Breast epithelium (tissue), 4 donors: ENCODE results near the gene ZNF629. TPM values are rescaled to one million over a fixed set of nuclear protein-coding genes. Genes with fewer than 3 reads are reported as not detected.
A peak's percentile ranks its signal among the peaks of the same experiment; 100 is the strongest.
"Not testable (repeated sequence)": the region's sequence is repeated elsewhere in the genome, so short reads cannot be mapped to it uniquely, and the experiment has no call there.

Experiments used
- DNase-seq, 2 donors: peaks; one replicate each; pipeline ENCODE4 v3.0.0-alpha.2; 2019; ENCODE audit warnings: low spot score in 2 of 2
- H3K27ac ChIP-seq, 2 donors: fragments of 200-600 bp; sonication (generic) in 1 of 2; one replicate each; pipeline ENCODE4 v1.5.1; 2016 to 2019; ENCODE audit warnings: mild to moderate bottlenecking in 1 of 2
- H3K27me3 ChIP-seq, 2 donors: fragments of 200-600 bp; sonication (generic) in 1 of 2; one replicate each; pipeline versions ENCODE4 v1.5.1 to v1.6.0; 2017 to 2019; ENCODE audit warnings: control low read depth in 1 of 2, mild to moderate bottlenecking in 1 of 2
- H3K36me3 ChIP-seq: fragments of 200-600 bp; one replicate; pipeline ENCODE4 v1.5.1; 2019
- H3K4me1 ChIP-seq, 2 donors: fragments of 200-600 bp; sonication (generic); one replicate each; pipeline ENCODE4 v1.5.1; 2016 to 2019; ENCODE audit warnings: control low read depth in 1 of 2
- H3K4me3 ChIP-seq, 3 donors: fragments of 200-600 bp; sonication (generic); 1 replicate in 2 of 3; 2 replicates in 1 of 3; pipeline ENCODE4 v1.5.1; 2016 to 2019; ENCODE audit warnings: mild to moderate bottlenecking in 3 of 3, moderate library complexity in 2 of 3
- H3K9me3 ChIP-seq, 2 donors: fragments of 200-600 bp; sonication (generic) in 1 of 2; one replicate each; pipeline ENCODE4 v1.5.1; 2016 to 2019; ENCODE audit warnings: control low read depth in 1 of 2
- POLR2A ChIP-seq: fragments of 450-650 bp; IDR thresholded peaks from one replicate; pipeline ENCODE4 v1.6.1; 2016; ENCODE audit warnings: antibody characterized with exemption, mild to moderate bottlenecking, moderate library complexity
- POLR2AphosphoS5 ChIP-seq, 3 donors: sonication (generic); formaldehyde crosslinking; IDR thresholded peaks; one replicate each; pipeline ENCODE4 v1.6.1; 2017; ENCODE audit warnings: antibody characterized with exemption in 3 of 3
- intact Hi-C: fragments of 100-400 bp; cut with DNase I; formaldehyde crosslinking; loops from one replicate; pipeline ENCODE4 v1.15.1; 2023; ENCODE audit warnings: low total_unique reads
- total RNA-seq, 3 donors: library from RNA; depleted of rRNA; stranded (reverse); fragments of >200 nt; gene quantifications; one replicate each; pipeline ENCODE4 v1.1.0, GENCODE V29; 2016
- TF ChIP-seq, protein P1 (sequence below), 3 donors: fragments of 450-650 bp; IDR thresholded peaks; one replicate each; pipeline ENCODE4 v1.5.1; 2016 to 2017; ENCODE audit warnings: antibody characterized with exemption in 3 of 3, mild to moderate bottlenecking in 3 of 3, moderate library complexity in 3 of 3

Gene ZNF629
- total RNA-seq, 3 donors from 2014 or later = 9.4 to 16.2 (median 10.5) TPM

DNA sequence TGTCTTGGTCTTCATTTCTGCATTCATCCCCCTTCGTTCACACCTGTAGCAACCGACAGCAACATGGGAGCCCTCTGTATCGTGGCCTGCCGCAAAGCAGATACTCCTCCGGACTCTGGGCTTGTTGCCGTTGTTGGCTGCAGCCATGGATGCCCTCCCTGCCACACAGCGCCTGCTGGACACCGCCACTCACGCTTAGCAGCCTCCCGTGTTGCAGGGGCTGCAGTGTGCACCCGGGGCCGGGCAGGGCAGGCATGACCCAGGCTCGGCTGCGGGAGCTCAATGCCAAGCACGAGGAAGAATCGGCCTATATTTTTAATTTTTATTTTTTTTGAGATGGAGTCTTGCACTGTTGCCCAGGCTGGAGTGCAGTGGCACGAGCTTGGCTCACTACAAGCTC, 34.9 kb upstream of the ZNF629 start:
- TF ChIP-seq POLR2AphosphoS5 (IDR thresholded peaks at IDR 0.05) (no peak), POLR2A (no peak)
- TF ChIP-seq, protein P1, sequence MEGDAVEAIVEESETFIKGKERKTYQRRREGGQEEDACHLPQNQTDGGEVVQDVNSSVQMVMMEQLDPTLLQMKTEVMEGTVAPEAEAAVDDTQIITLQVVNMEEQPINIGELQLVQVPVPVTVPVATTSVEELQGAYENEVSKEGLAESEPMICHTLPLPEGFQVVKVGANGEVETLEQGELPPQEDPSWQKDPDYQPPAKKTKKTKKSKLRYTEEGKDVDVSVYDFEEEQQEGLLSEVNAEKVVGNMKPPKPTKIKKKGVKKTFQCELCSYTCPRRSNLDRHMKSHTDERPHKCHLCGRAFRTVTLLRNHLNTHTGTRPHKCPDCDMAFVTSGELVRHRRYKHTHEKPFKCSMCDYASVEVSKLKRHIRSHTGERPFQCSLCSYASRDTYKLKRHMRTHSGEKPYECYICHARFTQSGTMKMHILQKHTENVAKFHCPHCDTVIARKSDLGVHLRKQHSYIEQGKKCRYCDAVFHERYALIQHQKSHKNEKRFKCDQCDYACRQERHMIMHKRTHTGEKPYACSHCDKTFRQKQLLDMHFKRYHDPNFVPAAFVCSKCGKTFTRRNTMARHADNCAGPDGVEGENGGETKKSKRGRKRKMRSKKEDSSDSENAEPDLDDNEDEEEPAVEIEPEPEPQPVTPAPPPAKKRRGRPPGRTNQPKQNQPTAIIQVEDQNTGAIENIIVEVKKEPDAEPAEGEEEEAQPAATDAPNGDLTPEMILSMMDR (IDR thresholded peaks at IDR 0.05) = no peak
- no peak for DNase-seq

DNA sequence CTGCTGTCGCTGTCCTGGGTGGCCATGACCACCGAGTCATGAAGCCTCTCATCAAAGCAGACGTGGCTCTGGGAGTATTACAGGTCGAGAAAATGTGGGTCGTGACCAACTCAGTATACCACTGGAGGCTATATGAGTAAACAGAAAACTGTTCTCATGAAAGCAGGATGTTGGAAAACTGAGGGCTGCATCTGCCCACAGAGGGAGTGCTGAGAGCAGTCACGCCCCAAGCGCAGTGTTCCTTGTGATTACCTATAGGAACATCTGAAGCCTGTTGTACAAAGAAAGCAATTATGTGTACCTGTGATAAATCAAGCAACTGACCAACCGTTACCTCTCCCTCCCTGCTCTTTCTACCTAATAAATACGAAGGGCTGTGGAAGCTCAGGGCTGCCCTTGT, 34.4 kb upstream of the ZNF629 start:
- DNase-seq, H3K4me1 ChIP-seq, H3K27ac ChIP-seq, H3K4me3 ChIP-seq, H3K36me3 ChIP-seq, intact Hi-C loops, H3K9me3 ChIP-seq, H3K27me3 ChIP-seq: not testable (repeated sequence)

More for the DNA sequence above, 34.9 kb upstream of the ZNF629 start:
- Histone ChIP-seq H3K27ac (no peak overlapping the region), H3K9me3 (no peaks in the 10 kb centered on the region), H3K27me3 (no peaks in the 10 kb centered on the region), H3K4me1 (no peaks in the 10 kb centered on the region), H3K36me3 (no peaks in the 10 kb centered on the region), H3K4me3 (no peak overlapping the region)
- intact Hi-C loops = no loop called here

DNA sequence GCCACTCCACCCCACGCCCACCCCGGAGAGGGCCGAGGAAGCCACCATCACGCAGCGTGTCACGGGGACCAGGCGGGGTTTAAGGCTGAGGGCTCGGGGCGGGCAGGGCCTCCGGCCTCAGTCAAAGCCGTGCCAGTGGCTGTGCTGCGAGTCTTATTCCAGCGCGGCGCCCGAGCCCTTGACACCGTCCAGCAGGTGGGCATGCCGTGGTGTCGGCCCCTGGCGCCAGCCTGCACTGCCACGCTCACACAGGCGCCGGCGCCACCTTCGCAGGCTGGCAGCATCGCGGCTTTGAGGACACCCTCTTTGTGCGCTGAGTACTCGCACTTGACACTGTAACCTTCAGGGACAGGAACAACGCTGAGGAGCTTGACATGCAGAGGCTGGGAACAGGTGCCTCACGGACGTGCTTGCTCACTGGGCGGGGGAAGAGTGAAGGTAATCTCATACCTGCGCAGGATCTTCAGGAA, 34.0 kb upstream of the ZNF629 start:
- Histone ChIP-seq H3K36me3 (no peaks in the 10 kb centered on the region), H3K27me3 (no peaks in the 10 kb centered on the region), H3K9me3 (no peaks in the 10 kb centered on the region), H3K4me3 (no peak overlapping the region), H3K4me1 (no peaks in the 10 kb centered on the region), H3K27ac (no peak overlapping the region)
- DNase-seq = no peak
- intact Hi-C loops = no loop called here
- TF ChIP-seq POLR2AphosphoS5 (IDR thresholded peaks at IDR 0.05) = no peak
- TF ChIP-seq, protein P1 (IDR thresholded peaks at IDR 0.05) = no peak
- TF ChIP-seq POLR2A = no peak

DNA sequence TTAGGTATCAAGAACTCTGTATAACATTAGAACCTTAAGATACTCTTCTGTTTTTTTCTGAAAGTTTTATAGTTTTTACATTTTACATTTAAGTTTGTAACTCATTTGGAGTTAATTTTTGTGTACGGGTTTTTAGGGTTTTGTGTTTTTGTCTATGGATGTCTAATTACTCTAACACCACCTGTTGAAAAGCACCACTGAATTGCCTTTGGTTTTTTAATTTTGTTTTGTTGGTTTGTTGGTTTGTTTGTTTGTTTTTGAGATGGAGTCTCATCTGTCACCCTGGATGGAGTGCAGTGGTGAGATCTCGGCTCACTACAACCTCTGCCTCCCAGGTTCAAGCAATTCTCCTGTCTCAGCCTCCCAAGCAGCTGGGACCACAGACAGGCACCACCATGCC, 29.8 kb upstream of the ZNF629 start:
- TF ChIP-seq POLR2AphosphoS5 (IDR thresholded peaks at IDR 0.05) (no peak), POLR2A (no peak)
- TF ChIP-seq, protein P1 (IDR thresholded peaks at IDR 0.05) = no peak
- Histone ChIP-seq H3K4me1 (peaks cover 0 to 6% of the 10 kb centered on the region in 2 donors), H3K27ac (no peak overlapping the region), H3K9me3 (no peaks in the 10 kb centered on the region), H3K4me3 (no peak overlapping the region), H3K27me3 (no peaks in the 10 kb centered on the region), H3K36me3 (no peaks in the 10 kb centered on the region)
- DNase-seq = no peak
- intact Hi-C loops = no loop called here

DNA sequence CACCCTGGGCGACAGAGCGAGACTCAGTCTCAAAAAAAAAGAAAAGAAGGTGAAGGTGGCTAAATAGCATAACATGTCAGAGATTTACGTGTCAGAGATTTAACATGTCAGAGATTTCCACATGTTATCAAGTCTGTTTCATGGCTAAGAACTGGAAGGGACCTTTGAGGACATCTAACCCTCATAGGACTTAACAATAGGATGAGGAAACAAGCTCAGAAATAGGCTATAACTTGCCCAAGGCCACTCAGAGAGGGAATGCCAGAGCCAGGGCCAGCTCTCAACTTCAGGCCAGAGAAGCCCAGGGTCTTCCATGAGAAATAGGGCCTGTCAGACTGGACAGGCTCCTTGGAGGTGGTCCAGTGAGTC, 26.8 kb upstream of the ZNF629 start:
- no peaks in the 10 kb centered on the region for H3K36me3 ChIP-seq
- H3K9me3 ChIP-seq = no peaks in the 10 kb centered on the region
- peak overlapping the region; percentile 78 to 79 for H3K27ac ChIP-seq
- no peak for DNase-seq
- TF ChIP-seq, protein P1 (IDR thresholded peaks at IDR 0.05) = no peak
- TF ChIP-seq POLR2AphosphoS5 (IDR thresholded peaks at IDR 0.05) = no peak
- no peak for TF ChIP-seq POLR2A
- peaks cover 0 to 6% of the 10 kb centered on the region in 2 donors for H3K4me1 ChIP-seq
- intact Hi-C loops = no loop called here
- peak overlapping the region; percentile 40 to 63 (median 54) for H3K4me3 ChIP-seq
- no peaks in the 10 kb centered on the region for H3K27me3 ChIP-seq

DNA sequence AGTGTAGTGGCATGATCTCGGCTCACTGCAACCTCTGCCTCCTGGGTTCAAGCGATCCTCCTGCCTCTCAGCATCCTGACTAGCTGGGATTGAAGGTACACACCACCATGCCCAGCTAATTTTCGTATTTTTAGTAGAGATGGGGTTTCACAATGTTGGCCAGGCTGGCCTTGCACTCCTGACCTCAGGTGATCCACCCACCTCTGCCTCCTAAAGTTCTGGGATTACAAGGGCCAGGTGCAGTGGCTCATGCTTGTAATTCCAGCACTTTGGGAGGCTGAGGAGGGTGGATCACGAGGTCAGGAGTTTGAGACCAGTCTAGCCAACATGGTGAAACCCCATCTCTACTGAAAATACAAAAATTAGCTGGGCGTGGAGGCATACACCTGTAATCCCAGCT, 22.7 kb upstream of the ZNF629 start:
- H3K36me3 ChIP-seq, H3K4me3 ChIP-seq, H3K4me1 ChIP-seq, DNase-seq, H3K27me3 ChIP-seq, intact Hi-C loops, H3K27ac ChIP-seq, H3K9me3 ChIP-seq: not testable (repeated sequence)

DNA sequence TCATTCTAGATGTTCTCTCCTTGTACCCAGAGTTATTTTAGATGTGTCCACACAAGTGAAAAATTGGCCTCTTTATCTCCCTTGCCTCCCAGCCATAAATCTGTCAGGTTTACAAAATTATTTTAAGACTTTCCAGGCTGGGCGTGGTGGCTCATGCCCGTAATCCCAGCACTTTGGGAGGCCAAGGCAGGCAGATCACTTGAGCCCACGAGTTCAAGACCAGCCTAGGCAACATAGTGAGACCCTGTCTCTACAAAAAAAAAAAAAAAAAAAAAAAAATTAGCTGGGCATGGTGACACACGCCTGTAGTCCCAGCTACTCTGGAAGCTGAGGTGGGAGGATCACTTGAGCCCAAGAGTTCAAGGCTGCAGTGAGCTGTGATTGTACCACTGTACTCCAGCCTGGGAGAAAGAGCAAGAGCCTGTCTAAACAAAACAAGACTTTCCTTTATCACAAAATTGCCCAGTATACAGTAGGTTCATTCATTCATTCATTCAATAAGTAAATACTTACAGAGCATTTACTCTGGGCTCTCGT, 22.0 kb upstream of the ZNF629 start:
- H3K4me3 ChIP-seq, H3K27ac ChIP-seq, H3K9me3 ChIP-seq, H3K36me3 ChIP-seq, H3K27me3 ChIP-seq, intact Hi-C loops, H3K4me1 ChIP-seq, DNase-seq: not testable (repeated sequence)
